GM19395 (cell line): ENCODE results near the gene OR13J1.

Source experiments
- ATAC-seq: cut with Tn5 transposase; IDR thresholded peaks from one replicate; pipeline ENCODE4 v1.9.1; 2021; ENCODE audit warnings: mild to moderate bottlenecking, moderate library complexity; ENCODE audit not compliant: unreplicated experiment

Gene OR13J1

DNA sequence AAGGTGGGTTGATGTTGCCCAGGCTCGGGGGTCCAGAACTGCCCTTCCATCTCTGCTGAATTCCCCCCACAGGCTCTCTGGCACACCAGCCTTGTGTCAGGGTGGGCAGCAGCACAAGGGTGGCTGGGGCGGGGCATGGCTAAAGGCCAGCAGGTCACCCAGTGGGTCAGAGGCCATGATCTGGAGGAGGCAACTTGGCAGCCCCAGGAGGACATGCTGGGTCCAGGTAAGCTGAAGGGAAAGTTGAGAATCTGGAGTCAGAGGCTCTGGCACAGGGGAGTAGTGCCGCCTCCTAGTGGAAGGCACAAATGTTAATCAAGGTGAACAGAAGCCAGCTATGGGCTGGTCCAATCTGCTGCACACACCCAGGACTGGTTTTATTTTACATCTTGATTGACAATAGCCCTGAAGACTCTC lies 35.0 kb downstream of the OR13J1 start:
- ATAC-seq: no peak

DNA sequence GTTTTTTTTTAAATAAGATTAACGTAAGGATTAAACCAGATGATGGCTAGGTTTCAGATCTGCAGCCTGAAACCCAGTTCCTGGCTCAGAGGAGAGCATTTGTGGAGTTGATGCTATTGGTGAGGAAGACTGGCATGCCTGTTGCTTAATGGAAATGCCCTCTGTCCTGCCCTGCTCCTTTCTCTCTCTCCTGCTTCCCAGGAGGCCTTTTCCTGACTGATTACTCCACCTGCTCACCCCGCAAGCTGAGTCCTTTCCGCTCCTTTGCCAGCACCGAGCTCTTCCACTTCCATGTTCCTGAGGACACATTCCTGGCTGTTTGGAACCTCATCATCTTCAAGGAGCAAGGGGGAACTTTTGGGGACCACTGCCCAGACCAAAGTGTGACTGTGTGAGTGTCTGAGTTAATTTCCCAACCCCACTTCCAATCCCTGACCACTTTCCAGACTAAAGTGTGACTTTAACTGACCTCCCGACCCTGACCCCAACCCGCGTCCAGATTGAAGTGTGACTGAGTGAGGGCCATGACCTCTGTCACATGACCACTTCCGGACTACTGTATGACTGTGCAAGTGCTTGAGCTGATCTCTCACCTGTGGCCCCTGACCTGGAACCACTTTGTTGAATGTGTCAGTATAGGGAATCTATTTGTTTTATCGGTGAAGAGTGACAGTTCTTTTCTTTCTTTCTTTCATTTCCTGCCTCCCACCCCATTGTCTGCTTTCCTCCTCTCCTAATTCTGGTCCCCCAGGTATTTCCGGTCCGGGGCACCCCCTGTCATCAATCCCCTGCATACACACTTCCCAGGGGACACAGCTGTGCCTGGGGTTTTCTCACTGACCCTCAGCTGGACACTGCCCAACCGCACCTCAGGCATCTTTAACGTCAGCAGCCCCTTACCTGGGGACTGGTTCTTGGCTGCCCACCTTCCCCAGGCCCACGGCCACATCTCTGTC lies 35.7 kb downstream of the OR13J1 start:
- no peak for ATAC-seq

DNA sequence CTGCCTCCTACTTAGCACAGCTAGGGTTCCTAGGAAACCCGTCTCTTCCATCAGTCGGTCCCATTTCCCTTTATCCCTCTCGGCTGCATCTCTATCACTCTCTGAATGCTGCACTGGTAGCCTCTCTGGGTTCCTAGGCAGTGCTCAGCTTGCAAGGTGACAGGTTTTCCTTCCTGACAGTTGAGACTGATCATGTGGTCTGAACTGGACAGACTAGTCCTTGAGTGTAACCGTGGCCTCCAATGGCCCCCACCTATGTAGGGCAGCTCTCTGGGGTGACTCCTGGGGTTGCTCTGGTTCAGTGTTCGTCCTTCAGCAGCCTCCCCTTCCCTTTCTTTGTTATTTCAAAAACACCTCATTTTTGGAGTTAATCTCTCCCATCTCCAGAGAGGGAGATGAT lies 37.4 kb downstream of the OR13J1 start:
- ATAC-seq: no peak

DNA sequence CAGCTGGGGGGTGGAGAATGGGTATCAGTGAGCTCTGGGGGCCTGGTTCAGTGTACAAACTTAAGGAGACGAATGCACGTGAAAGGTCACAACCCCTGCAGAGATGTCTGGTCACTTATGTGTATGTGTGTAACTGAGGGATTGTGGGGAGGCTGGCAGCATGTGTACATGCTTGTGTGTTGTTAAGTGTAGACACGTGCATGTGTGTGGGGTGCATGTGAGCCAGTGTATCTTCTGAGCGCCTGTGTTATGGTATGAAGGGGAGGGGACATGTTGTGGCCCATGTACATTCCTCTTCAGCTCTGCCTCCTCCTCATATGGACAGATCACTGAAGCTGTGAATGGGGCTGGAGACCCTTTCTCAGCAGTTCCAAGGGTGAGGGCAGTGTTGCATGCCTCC lies 39.2 kb downstream of the OR13J1 start:
- ATAC-seq: no peak

DNA sequence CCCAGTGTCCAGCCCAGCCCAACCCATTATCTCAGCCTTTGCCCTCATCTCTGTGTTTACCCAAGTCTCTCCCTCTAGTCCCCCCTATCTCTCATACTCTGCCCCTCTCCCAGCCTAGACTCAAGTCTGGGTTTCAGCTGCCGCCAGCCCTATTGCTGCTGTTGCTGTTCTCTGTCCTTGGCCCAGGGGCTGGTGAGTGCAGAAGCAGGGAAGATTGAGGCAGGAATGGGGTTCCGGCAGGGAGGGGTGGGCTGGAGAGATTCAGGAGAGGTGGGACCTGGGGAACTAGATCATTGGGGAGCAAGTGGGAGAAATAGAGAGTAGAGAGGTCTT lies 40.5 kb downstream of the OR13J1 start:
- no peak for ATAC-seq

GRCh38 chr9:35829084-35829763 lies 41.0 kb downstream of the OR13J1 start, which contains the start of gene TMEM8B:
TMEM8B (plus strand) TSS chr9:35829228; CDS start chr9:35829448, 220 bp downstream.
- ATAC-seq: peak; percentile 84

- ATAC-seq: no peak
These were observed 41.5 kb downstream of the OR13J1 start, which contains the start of gene FAM221B for GRCh38 chr9:35828716-35829083. FAM221B (minus strand) TSS chr9:35828732; CDS start chr9:35826161, 2,571 bp downstream.

DNA sequence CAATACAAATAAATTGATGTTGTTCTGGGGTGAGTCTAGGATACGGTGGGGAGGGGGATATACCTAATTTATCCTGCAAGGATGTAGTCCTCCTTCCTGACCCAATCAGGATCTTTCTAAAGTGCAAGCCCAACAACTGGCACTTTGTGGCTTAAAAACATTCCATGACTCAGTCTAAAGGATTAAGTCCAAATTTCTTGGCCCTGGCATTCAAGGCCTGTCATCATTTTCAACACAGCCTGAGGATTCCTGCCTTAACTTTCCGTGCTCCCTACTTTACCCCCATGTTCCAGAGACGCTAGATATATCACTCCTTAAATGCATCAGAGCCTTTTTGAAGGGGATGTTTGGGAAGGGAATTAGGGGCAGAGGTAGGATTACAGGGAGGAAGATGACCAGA lies 42.7 kb downstream of the OR13J1 start:
- ATAC-seq: no peak

DNA sequence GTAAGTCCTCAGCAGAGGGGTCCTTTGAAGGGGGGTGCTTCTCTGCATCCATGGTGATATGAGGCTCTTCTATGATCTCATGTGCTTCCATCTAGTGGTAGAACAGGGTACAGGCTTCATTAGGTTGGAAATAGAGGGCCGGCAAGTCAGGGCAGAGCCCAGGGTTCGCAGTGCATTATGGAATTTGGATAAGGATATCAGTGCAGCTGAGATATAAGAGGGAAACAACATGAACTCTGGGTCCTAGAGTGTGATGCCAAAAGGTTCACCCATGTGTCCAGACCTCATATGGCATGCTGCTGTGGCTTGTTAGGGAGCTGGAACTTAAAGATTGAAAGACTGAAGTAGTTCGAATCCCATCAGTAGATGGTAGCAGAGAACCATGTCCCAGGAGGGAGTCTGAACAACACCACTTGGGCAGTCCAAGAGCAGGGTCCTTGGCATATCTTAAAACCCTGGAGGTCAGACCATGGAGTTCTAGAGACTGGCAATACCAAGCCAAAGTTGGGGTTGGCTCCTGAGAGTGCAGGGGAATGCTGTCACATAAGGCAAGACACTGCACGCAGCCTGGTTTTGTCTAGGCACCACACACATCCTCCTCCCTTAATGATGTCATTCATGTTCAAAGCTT lies 44.0 kb downstream of the OR13J1 start:
- ATAC-seq: peak; percentile 61

- ATAC-seq: no peak
These were observed 47.3 kb downstream of the OR13J1 start for GRCh38 chr9:35822926-35823325.

- ATAC-seq: no peak
These were observed 50.1 kb downstream of the OR13J1 start for GRCh38 chr9:35820076-35820475.
